ENCODE results near the gene CDC42BPG. TPM values are rescaled to one million over a fixed set of nuclear protein-coding genes. Genes with fewer than 3 reads are reported as not detected.

Gene CDC42BPG
- total and polyA plus RNA-seq, 10 of the 15 experiments (the other 5 are each of a cell fraction or from before 2014, with no cell fraction given), result 0.02 to 1.3 (median 0.09) TPM; not detected in 1

DNA sequence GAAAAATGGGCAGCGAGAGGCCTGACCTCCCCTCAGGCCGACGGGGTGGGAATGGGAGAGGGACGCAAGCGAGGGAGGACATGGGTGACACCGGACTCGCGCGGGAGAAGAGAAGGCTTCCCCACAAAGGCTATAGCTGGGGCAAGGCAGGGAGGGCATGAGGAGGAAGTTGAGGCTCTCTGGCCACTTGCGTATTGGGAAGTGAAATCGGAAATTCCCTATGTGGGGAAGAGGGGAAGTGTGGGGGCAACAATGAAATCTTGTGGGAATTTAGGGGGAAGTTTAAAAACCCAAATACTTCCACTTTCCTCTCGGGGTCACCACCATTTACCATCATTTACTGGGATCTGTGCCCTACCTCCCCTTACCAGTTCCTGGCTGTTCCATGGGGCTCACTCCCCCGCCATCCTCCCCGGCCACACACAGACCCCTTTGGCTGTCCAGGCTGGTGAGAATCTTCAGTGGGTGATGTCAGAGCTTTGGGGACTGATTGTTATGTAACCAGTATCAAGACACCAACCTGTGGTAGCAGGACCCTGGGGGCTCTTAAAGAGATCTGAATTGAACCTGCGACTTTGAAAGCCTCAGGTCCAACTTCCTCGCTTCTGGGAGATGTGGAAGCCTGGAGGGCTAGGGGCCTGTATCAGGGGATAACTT, 34.9 kb upstream of the CDC42BPG start (continued):
- TF ChIP-seq ATF2 (IDR thresholded peaks at IDR 0.05; ENCODE audit: low read length), result no peak
- TF ChIP-seq, protein P1, sequence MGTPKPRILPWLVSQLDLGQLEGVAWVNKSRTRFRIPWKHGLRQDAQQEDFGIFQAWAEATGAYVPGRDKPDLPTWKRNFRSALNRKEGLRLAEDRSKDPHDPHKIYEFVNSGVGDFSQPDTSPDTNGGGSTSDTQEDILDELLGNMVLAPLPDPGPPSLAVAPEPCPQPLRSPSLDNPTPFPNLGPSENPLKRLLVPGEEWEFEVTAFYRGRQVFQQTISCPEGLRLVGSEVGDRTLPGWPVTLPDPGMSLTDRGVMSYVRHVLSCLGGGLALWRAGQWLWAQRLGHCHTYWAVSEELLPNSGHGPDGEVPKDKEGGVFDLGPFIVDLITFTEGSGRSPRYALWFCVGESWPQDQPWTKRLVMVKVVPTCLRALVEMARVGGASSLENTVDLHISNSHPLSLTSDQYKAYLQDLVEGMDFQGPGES (IDR thresholded peaks at IDR 0.05), result no peak
- TF ChIP-seq EED (IDR thresholded peaks at IDR 0.05; ENCODE audit: low read depth), result peak; percentile 51; the same call in 1 of the 2 replicates
- TF ChIP-seq HDAC2 (IDR thresholded peaks at IDR 0.05), result no peak
- 0 out of 2 replicates have a peak, but pooled peaks have one; percentile 10 for TF ChIP-seq NR2F1 (conservative IDR thresholded peaks at IDR 0.05)
- no peak for TF ChIP-seq MAX (IDR thresholded peaks at IDR 0.05; ENCODE audit: low read depth, low read length)
- no peak for TF ChIP-seq ASH2L (IDR thresholded peaks at IDR 0.05; ENCODE audit: borderline replicate concordance, low read depth)
- TF ChIP-seq NFXL1 (IDR thresholded peaks at IDR 0.05; ENCODE audit: borderline replicate concordance), result no peak
- peak in 1 of 2 experiments; percentile 54; a peak in 1 of 4 replicates for TF ChIP-seq ETV6 (conservative IDR thresholded peaks at IDR 0.05 in 1 of 2, IDR thresholded peaks at IDR 0.05 in 1 of 2; ENCODE audit: borderline replicate concordance in 1 of 2, low read depth in 1 of 2)
